Urinary bladder (tissue), 4 donors: ENCODE measurements around the gene TRUB1. TPM values are rescaled to one million over a fixed set of nuclear protein-coding genes. Genes with fewer than 3 reads are reported as not detected.
A peak's percentile ranks its signal among the peaks of the same experiment; 100 is the strongest.
"Not testable (repeated sequence)": the region's sequence is repeated elsewhere in the genome, so short reads cannot be mapped to it uniquely, and the experiment has no call there.

ENCODE experiments used
- DNase-seq: peaks from one replicate; pipeline ENCODE4 v3.0.0-alpha.2; 2015; ENCODE audit errors: extremely low spot score
- H3K27ac ChIP-seq: one replicate; pipeline ENCODE4 v1.5.1; 2013; ENCODE audit warnings: low read depth, mild to moderate bottlenecking, moderate library complexity
- H3K36me3 ChIP-seq: one replicate; pipeline ENCODE4 v1.6.1; 2013; ENCODE audit warnings: mild to moderate bottlenecking, moderate library complexity; ENCODE audit not compliant: insufficient read depth
- H3K4me1 ChIP-seq: one replicate; pipeline ENCODE4 v1.6.1; 2013; ENCODE audit warnings: mild to moderate bottlenecking, moderate library complexity; ENCODE audit not compliant: insufficient read depth
- H3K4me3 ChIP-seq: one replicate; pipeline ENCODE4 v1.5.1; 2013; ENCODE audit warnings: low read depth, low read length
- WGBS: extraction: QIAGEN DNeasy Blood & Tissue Kit; methylation state at CpG from one replicate; pipeline ENCODE4 v1.1.7; 2013; 5-methylcytosine and 5-hydroxymethylcytosine counted together
- polyA plus RNA-seq: library from polyadenylated mRNA; stranded (reverse); fragments of 200-250 nt; gene quantifications from one replicate; pipeline ENCODE4 v1.2.3, GENCODE V29; 2013
- total RNA-seq: library from RNA; depleted of rRNA; stranded (reverse); fragments of >200 nt; gene quantifications from one replicate; pipeline ENCODE4 v1.2.3, GENCODE V29; 2014
- donor health status: healthy with polysubstance abuse.
- donor health status: healthy.

The TRUB1 gene
- total RNA-seq (39.0 TPM), polyA plus RNA-seq (10.4 TPM)

- Histone ChIP-seq H3K36me3 (no peaks in the 10 kb centered on the region), H3K4me3 (peak within 1 kb of the TSS; percentile 83), H3K27ac (peak within 1 kb of the TSS; percentile 40), H3K4me1 (no peaks in the 10 kb centered on the region)
- WGBS = under 1% methylated on average over 46 of the region's 46 CpGs
- DNase-seq = peak; percentile 94
Observed at GRCh38 chr10:114937962-114938855, at the start of gene TRUB1. TSS of gene TRUB1 (plus strand) at chr10:114938195. CDS start at chr10:114938254, 59 bp downstream.

DNA sequence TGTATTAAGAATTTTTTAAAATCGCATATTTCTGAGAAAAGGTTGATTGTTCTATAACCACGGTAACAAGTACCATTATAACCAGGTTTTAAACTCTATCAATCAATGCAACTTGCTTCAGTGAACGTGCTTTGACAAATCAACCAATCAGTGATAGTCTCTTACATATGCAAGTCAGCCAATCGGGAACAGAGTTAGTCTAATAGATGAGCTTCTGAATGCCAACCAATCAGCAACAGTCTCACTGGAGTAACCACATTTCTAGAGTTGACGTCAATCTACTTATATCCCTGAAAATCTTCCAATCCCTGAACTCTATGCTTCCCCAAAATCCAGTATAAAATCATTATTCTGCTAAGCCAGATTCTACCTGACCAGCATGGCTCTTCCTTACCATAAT, 44.7 kb upstream of the TRUB1 start:
- Histone ChIP-seq H3K27ac (no peak overlapping the region), H3K36me3 (no peaks in the 10 kb centered on the region), H3K4me3 (no peak overlapping the region), H3K4me1 (no peaks in the 10 kb centered on the region)
- DNase-seq = no peak
- 82% methylated on average over 5 of the region's 5 CpGs for WGBS

- no peak overlapping the region for H3K4me3 ChIP-seq
- no peaks in the 10 kb centered on the region for H3K4me1 ChIP-seq
- H3K36me3 ChIP-seq = no peaks in the 10 kb centered on the region
- no peak overlapping the region for H3K27ac ChIP-seq
- no peak for DNase-seq
Observed at GRCh38 chr10:114894911-114895310, 43.1 kb upstream of the TRUB1 start.

DNA sequence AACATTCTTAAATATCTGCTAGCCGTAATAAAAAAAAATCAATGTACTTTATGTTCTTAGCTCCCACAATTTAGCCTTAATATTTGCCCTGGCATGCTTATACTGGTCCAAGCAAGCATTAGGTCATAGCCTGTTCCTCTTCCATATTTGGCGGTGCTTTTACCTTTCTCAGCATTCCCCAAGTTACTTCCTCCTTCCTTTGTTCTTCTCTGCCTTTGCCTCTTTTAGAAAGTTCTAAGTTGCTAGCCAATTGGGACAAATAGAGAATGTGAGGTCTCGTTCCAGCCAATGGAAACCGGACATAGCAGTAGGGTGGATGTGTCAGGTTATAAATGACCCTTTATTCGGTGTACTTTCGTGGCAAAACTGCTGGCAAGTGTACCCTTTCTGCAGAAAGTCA, 41.0 kb upstream of the TRUB1 start:
- H3K36me3 ChIP-seq, H3K27ac ChIP-seq, DNase-seq, H3K4me3 ChIP-seq, H3K4me1 ChIP-seq: not testable (repeated sequence)
- 78% methylated on average over 6 of the region's 6 CpGs for WGBS

DNA sequence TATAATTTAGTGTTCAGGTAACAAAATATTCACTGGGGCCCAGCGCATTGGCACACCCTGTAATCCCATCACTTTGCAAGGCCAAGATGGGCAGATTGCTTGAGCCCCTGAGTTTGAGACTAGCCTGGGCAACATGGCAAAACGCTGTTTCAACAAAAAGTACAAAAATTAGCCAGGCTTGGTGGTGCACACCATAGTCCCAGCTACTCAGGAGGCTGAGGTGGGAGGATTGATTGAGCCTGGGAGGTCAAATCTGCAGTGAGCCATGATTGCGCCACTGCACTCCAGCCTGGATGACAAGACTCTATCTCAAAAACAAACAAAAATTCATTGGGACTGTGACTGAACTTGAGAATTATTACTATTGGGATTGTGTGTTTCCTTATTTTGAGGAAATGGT, 40.4 kb upstream of the TRUB1 start:
- 94% methylated on average over 3 of the region's 3 CpGs for WGBS
- Histone ChIP-seq H3K36me3 (no peaks in the 10 kb centered on the region), H3K4me1 (no peaks in the 10 kb centered on the region), H3K27ac (no peak overlapping the region), H3K4me3 (no peak overlapping the region)
- no peak for DNase-seq

GRCh38 chr10:114899982-114900381, 38.0 kb upstream of the TRUB1 start:
- WGBS = 98% methylated on average over 2 of the region's 2 CpGs
- DNase-seq = no peak
- Histone ChIP-seq H3K27ac (no peak overlapping the region), H3K36me3 (no peaks in the 10 kb centered on the region), H3K4me3 (no peak overlapping the region), H3K4me1 (no peaks in the 10 kb centered on the region)

DNA sequence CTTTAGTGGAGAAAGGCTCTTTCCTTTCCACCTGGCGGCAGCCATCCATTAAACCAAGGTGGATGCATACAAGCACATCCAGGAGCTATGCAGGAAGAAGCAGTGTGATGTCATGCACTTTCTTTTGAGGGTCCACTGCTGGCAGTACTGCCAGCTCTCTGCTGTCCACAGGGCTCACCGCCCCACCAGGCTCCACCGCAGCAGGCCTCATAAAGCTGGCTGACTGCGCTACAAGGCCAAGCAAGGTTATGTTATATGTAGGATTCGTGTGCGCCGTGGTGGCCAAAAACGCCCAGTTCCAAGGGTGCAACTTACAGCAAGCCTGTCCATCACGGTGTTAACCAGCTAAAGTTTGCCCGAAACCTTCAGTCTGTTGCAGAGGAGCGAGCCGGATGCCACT, 37.3 kb upstream of the TRUB1 start:
- WGBS = 97% methylated on average over 12 of the region's 12 CpGs
- H3K4me3 ChIP-seq = no peak overlapping the region
- H3K36me3 ChIP-seq = no peaks in the 10 kb centered on the region
- no peaks in the 10 kb centered on the region for H3K4me1 ChIP-seq
- H3K27ac ChIP-seq = no peak overlapping the region
- DNase-seq = no peak

GRCh38 chr10:114902151-114902550, 35.8 kb upstream of the TRUB1 start:
- no peaks in the 10 kb centered on the region for H3K4me1 ChIP-seq
- 30% methylated on average over 1 of the region's 1 CpG for WGBS

DNA sequence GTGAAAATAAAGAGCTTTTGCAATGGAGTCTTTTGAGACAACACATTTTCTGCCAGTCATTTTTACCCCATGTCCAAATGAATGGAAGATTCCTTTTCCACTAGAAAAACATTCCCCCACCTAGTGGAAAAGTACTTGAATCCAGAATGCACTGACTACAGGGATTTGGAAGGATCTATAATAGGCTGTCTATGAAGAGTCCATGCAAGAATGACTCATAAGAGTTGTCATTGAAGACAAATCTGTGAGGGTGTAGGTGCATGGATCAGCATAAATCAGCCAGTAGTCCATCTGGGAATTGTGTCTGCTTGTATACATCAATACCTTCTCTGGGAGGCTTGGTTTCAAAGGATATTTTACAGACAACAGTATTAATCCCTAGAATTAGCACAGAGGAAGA, 32.5 kb upstream of the TRUB1 start:
- no peaks in the 10 kb centered on the region for H3K36me3 ChIP-seq
- no peaks in the 10 kb centered on the region for H3K4me1 ChIP-seq
- no peak overlapping the region for H3K27ac ChIP-seq
- no peak for DNase-seq
- no peak overlapping the region for H3K4me3 ChIP-seq

More at GRCh38 chr10:114902151-114902550, 35.8 kb upstream of the TRUB1 start:
- H3K4me3 ChIP-seq = no peak overlapping the region
- no peak for DNase-seq
- H3K27ac ChIP-seq = no peak overlapping the region
- H3K36me3 ChIP-seq = no peaks in the 10 kb centered on the region

GRCh38 chr10:114906981-114907380, 31.0 kb upstream of the TRUB1 start:
- Histone ChIP-seq H3K27ac (no peak overlapping the region), H3K4me1 (no peaks in the 10 kb centered on the region), H3K4me3 (no peak overlapping the region), H3K36me3 (no peaks in the 10 kb centered on the region)
- WGBS = 77% methylated on average over 3 of the region's 3 CpGs
- no peak for DNase-seq

GRCh38 chr10:114908896-114909295, 29.1 kb upstream of the TRUB1 start:
- WGBS = 93% methylated on average over 5 of the region's 5 CpGs

DNA sequence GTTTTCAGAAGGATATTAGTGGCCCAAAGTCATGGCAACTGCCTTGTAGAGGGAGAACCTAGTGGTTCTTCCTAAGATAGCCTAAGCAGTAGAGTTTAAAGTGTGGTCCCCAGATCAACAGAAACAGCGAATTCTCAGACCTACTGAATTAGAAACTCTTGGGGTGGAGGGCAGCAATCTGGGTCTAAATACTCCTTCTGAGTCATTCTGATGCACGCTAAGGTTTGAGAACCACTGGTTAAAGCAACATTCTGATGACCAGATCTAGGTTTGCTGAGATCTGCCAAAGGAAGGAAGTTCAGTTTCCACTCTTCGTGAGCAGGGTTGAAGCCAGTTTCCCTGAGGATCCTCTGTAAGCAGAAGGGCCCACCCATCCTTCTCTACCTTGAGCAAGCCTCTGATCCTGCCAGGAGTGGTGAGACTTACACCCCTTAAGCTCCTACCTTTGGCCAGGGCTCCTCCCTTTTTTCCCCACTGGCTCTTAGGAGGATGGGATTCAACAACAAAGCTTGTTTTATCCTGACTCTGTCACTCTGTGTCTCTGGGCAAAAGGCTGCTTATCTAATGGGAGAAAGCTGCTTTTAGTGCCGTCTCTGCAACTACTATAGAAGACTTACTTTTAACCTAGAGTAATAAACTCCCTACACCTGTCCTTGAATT, 26.8 kb upstream of the TRUB1 start:
- 80% methylated on average over 4 of the region's 4 CpGs for WGBS
- H3K27ac ChIP-seq = no peak overlapping the region
- H3K36me3 ChIP-seq = no peaks in the 10 kb centered on the region

More at GRCh38 chr10:114908896-114909295, 29.1 kb upstream of the TRUB1 start:
- H3K4me1 ChIP-seq = no peaks in the 10 kb centered on the region
- DNase-seq = no peak
- no peak overlapping the region for H3K27ac ChIP-seq
- H3K4me3 ChIP-seq = no peak overlapping the region
- H3K36me3 ChIP-seq = no peaks in the 10 kb centered on the region

GRCh38 chr10:114911801-114912469, 26.1 kb upstream of the TRUB1 start:
- Histone ChIP-seq H3K4me1 (no peaks in the 10 kb centered on the region), H3K27ac (no peak overlapping the region), H3K36me3 (no peaks in the 10 kb centered on the region), H3K4me3 (no peak overlapping the region)
- no peak for DNase-seq
- 65% methylated on average over 5 of the region's 5 CpGs for WGBS

More for the DNA sequence above, 26.8 kb upstream of the TRUB1 start:
- DNase-seq = no peak
- no peaks in the 10 kb centered on the region for H3K4me1 ChIP-seq
- H3K4me3 ChIP-seq = no peak overlapping the region

- Histone ChIP-seq H3K36me3 (no peaks in the 10 kb centered on the region), H3K27ac (no peak overlapping the region), H3K4me3 (no peak overlapping the region), H3K4me1 (no peaks in the 10 kb centered on the region)
- DNase-seq = no peak
- WGBS = 68% methylated on average over 2 of the region's 2 CpGs
Observed at GRCh38 chr10:114912470-114912859, 25.5 kb upstream of the TRUB1 start.
